ENCODE results near the gene F2.
A peak's percentile ranks its signal among the peaks of the same experiment; 100 is the strongest.

F2 gene

DNA sequence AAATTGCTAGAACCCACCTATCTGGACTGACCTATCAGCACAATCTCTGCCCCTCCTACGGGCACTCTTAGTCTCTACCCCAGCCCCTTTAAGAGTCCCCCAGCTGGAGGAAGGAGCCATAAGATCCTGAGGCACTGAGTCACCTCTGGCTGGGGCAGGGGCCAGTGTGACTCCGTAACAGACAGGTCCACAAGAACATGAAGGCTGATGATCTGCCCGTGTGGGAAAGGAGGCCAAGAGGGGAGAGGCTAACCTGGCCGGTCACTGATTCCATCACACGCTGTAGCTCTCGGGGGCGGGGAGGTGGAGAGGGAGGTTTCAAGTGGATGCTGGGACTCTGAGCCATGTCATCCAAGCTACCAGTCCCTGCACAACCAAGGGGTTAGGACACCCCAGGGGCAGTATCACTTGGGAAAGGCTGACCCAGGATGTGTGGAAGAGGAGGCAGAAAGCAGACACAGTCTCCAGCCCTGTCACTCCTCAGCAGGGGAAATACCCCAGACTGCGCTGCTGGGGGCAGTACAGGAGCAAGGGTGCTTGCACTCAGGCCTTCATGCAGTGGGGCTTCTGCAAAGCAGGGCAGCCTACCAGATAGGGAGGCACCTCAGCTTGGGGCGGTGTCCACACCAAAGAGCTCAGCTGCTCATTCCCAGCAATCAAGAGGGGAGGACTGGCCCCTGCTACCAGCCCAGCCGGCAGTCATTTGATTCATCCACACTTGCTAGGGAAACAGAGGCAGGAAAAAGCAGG is 40.8 kb upstream of the F2 start:
- peak; percentile 48 for DNase-seq (ENCODE audit: low read depth)
- TF ChIP-seq, protein P1, sequence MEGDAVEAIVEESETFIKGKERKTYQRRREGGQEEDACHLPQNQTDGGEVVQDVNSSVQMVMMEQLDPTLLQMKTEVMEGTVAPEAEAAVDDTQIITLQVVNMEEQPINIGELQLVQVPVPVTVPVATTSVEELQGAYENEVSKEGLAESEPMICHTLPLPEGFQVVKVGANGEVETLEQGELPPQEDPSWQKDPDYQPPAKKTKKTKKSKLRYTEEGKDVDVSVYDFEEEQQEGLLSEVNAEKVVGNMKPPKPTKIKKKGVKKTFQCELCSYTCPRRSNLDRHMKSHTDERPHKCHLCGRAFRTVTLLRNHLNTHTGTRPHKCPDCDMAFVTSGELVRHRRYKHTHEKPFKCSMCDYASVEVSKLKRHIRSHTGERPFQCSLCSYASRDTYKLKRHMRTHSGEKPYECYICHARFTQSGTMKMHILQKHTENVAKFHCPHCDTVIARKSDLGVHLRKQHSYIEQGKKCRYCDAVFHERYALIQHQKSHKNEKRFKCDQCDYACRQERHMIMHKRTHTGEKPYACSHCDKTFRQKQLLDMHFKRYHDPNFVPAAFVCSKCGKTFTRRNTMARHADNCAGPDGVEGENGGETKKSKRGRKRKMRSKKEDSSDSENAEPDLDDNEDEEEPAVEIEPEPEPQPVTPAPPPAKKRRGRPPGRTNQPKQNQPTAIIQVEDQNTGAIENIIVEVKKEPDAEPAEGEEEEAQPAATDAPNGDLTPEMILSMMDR (IDR thresholded peaks at IDR 0.05; ENCODE audit: low read depth, low read length): peak; percentile 11
- no peak for TF ChIP-seq MYC (IDR thresholded peaks at IDR 0.05; ENCODE audit: low read depth, low read length)

DNA sequence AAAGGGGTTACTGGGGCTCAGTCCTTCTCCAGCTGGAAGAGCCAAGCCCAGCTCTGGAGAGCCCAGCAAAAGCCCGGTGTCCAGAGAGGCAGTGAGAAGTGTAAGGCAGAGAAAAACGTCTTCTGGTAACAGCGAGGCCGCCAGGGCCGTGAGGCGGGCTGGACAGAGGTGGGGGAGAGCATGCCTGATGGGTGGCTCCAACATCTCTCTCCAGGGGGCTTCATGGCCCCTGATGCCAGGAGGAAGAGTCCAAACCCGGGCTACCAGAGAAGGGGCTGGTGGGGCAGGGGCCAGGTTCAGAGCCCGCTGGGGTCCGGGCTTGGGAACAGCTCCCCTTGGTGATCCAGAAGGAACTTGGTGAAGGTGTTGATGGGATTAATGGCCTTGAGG is 40.3 kb upstream of the F2 start:
- TF ChIP-seq POLR2A (IDR thresholded peaks at IDR 0.05; ENCODE audit: extremely low read depth, insufficient read length) (no peak), MYC (IDR thresholded peaks at IDR 0.05; ENCODE audit: low read depth, low read length) (no peak)
- TF ChIP-seq, protein P1 (IDR thresholded peaks at IDR 0.05; ENCODE audit: low read depth, low read length): no peak
- TF ChIP-seq, protein P2, sequence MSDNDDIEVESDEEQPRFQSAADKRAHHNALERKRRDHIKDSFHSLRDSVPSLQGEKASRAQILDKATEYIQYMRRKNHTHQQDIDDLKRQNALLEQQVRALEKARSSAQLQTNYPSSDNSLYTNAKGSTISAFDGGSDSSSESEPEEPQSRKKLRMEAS (IDR thresholded peaks at IDR 0.05; ENCODE audit: low read depth, low read length): no peak
- DNase-seq (ENCODE audit: low read depth): no peak
- H3K4me3 ChIP-seq (ENCODE audit: low read depth, low read length): no peak overlapping the region

More for the DNA sequence above, 40.8 kb upstream of the F2 start:
- H3K4me3 ChIP-seq (ENCODE audit: low read depth, low read length): no peak overlapping the region

DNA sequence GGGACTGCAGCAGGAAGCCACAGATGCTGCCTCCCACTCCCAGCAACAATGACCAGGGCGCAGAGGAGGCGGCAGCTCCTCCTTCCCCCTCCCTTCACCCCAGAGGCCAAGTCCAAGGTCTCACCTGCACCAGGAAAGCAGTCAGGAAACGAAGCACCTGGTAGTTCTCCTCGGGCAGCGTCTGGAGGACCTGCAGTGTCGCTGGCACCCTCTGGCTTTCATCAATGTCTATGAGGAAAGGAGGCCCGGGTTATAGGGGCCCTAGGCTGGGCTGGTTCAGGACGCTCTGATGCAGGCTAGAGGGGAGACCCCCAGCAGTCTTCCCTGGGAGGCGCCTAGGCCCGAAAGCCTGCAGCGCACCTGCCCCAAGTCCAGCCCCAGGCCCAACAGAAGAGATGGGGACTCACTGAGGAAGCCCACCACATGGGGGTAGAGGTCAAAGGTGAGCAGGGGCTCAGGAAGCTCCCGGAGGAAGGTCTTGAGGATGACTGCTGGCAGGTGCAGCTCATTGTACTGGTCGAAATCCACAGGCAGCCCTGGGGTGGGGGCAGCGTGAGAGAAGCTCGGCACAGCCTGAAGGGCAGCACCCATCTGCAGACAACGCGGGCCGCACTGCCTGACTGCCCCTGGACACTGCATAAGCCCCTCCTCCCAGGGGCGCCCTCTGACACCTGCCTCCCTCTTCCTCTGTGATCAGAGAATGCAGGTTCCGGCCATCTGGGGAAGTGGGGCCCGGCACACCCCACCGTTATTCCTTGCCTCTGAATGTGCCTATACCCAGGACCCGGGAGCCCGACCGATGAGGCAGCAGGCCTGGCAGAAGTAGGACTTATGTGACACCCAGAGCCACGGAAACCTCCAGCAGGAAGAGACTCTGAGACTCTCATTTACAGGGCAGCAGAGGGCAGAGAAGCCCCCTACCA is 39.5 kb upstream of the F2 start:
- no peak overlapping the region for H3K4me3 ChIP-seq (ENCODE audit: low read depth, low read length)
- TF ChIP-seq MYC (IDR thresholded peaks at IDR 0.05; ENCODE audit: low read depth, low read length) (no peak), POLR2A (IDR thresholded peaks at IDR 0.05; ENCODE audit: extremely low read depth, insufficient read length) (no peak)
- TF ChIP-seq, protein P1 (IDR thresholded peaks at IDR 0.05; ENCODE audit: low read depth, low read length): no peak
- TF ChIP-seq, protein P2 (IDR thresholded peaks at IDR 0.05; ENCODE audit: low read depth, low read length): no peak
- DNase-seq (ENCODE audit: low read depth): no peak

DNA sequence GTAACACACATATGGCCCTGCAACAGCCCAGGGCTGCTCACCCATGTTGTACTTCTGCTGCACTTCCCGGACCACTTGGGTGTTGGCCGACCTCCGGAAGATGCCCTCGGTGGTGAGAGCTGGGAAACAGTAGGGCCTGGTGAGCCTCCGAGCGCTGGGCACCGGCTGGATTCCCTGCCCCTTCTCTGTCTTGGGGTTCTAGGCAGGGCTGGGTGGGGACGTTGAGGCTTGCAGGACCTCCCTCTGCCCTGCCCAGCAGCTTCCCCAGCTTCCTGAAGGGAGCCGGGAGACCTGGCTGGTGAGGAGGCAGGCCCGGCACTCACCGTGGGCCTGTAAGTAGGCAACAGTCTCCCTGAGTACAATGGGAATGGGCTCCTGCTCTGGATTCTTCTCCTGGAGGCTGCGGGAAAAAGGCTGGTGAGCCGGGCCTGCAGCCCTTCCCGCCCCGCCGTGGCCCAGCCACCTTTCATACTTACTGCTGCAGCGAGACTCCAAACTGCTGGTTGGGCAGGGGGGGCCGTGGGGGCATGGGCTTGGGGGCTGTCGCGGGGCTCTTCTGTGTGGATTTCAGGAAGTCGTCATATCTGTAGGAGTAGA is 38.8 kb upstream of the F2 start:
- H3K4me3 ChIP-seq (ENCODE audit: low read depth, low read length): no peak overlapping the region
- DNase-seq (ENCODE audit: low read depth): no peak
- TF ChIP-seq POLR2A (IDR thresholded peaks at IDR 0.05; ENCODE audit: extremely low read depth, insufficient read length): no peak
- no peak for TF ChIP-seq MYC (IDR thresholded peaks at IDR 0.05; ENCODE audit: low read depth, low read length)
- TF ChIP-seq, protein P1 (IDR thresholded peaks at IDR 0.05; ENCODE audit: low read depth, low read length): no peak
- TF ChIP-seq, protein P2 (IDR thresholded peaks at IDR 0.05; ENCODE audit: low read depth, low read length): no peak

DNA sequence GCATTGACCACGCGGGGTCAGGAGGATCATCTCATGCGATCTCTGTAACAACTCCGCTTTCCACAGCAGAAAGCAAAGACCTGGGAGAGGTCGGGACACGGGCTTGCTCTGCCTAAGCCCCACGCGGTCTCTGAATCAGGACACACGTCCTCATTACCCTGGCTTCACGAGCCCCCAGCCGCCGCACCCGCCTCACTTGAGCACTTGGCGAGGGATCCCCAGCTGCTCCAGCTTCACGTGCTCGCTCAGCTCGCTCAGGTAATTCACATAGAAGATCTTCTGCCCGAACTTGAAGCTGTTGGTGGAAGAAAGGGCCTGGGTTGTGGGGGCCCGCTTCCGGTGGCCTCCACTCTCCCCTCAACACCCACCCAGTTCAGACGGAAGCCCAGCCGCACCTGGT is 38.2 kb upstream of the F2 start:
- no peak overlapping the region for H3K4me3 ChIP-seq (ENCODE audit: low read depth, low read length)
- no peak for DNase-seq (ENCODE audit: low read depth)
- TF ChIP-seq POLR2A (IDR thresholded peaks at IDR 0.05; ENCODE audit: extremely low read depth, insufficient read length): no peak

DNA sequence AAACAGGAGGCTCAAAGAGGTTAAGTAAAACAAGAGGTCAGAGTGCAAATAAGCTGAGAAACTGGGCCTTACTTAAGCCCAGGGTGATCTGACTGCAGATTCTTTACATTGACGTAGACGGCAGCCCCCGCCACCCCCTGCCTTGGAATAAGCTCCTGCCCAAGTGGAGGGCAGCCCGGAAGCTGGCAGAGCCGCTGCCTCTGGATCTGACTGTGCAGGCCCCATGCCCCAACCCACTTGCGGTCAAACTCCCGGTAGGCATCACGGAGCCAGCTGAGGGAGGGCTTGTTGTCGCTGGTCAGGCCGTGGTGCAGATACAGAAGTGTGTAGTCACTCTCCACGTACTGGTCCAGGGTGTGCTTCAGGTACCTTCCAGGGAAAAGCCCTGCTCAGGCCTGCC is 37.2 kb upstream of the F2 start:
- TF ChIP-seq MYC (IDR thresholded peaks at IDR 0.05; ENCODE audit: low read depth, low read length) (no peak), POLR2A (IDR thresholded peaks at IDR 0.05; ENCODE audit: extremely low read depth, insufficient read length) (no peak)
- TF ChIP-seq, protein P1 (IDR thresholded peaks at IDR 0.05; ENCODE audit: low read depth, low read length): no peak
- TF ChIP-seq, protein P2 (IDR thresholded peaks at IDR 0.05; ENCODE audit: low read depth, low read length): no peak
- H3K4me3 ChIP-seq (ENCODE audit: low read depth, low read length): no peak overlapping the region
- DNase-seq (ENCODE audit: low read depth): no peak
